OCI-LY3 (cell line): ENCODE results near the gene COMMD7.
"Not testable (repeated sequence)": the region's sequence is repeated elsewhere in the genome, so short reads cannot be mapped to it uniquely, and the experiment has no call there.

Source experiments
- CTCF ChIP-seq: fragments of 200-600, 300-600 bp; sonication (generic); IDR thresholded peaks from 2 replicates; pipeline ENCODE4 v1.5.1; 2014; ENCODE audit warnings: antibody characterized with exemption, low read length, low read depth
- EZH2phosphoT487 ChIP-seq: fragments of 200-600 bp; shearing (Covaris generic); IDR thresholded peaks from 2 replicates; pipeline ENCODE4 v1.6.1; 2018; ENCODE audit warnings: antibody characterized with exemption, mixed run types, low read depth

- TF ChIP-seq CTCF, EZH2phosphoT487: not testable (repeated sequence)
Observed at GRCh38 chr20:32728435-32728834, 14.8 kb downstream of the COMMD7 start.
